ENCODE measurements around the gene MRM2. TPM values are rescaled to one million over a fixed set of nuclear protein-coding genes. Genes with fewer than 3 reads are reported as not detected.
A peak's percentile ranks its signal among the peaks of the same experiment; 100 is the strongest.

The MRM2 gene
- total RNA-seq, 2 donors from 2014 or later = 13.2 to 13.7 TPM

- Histone ChIP-seq H3K27me3 (no peaks in the 10 kb centered on the region), H3K9me3 (no peaks in the 10 kb centered on the region), H3K27ac (no peak overlapping the region), H3K4me1 (peaks cover 0 to 13% of the 10 kb centered on the region in 2 donors), H3K4me3 (no peak overlapping the region), H3K36me3 (no peaks in the 10 kb centered on the region)
- no peak for DNase-seq (ENCODE audit: low spot score)
- TF ChIP-seq, protein P1, sequence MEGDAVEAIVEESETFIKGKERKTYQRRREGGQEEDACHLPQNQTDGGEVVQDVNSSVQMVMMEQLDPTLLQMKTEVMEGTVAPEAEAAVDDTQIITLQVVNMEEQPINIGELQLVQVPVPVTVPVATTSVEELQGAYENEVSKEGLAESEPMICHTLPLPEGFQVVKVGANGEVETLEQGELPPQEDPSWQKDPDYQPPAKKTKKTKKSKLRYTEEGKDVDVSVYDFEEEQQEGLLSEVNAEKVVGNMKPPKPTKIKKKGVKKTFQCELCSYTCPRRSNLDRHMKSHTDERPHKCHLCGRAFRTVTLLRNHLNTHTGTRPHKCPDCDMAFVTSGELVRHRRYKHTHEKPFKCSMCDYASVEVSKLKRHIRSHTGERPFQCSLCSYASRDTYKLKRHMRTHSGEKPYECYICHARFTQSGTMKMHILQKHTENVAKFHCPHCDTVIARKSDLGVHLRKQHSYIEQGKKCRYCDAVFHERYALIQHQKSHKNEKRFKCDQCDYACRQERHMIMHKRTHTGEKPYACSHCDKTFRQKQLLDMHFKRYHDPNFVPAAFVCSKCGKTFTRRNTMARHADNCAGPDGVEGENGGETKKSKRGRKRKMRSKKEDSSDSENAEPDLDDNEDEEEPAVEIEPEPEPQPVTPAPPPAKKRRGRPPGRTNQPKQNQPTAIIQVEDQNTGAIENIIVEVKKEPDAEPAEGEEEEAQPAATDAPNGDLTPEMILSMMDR (IDR thresholded peaks at IDR 0.05) = peak; percentile 39 to 68
These were observed 5.4 kb upstream of the MRM2 start for GRCh38 chr7:2247141-2247995.

DNA sequence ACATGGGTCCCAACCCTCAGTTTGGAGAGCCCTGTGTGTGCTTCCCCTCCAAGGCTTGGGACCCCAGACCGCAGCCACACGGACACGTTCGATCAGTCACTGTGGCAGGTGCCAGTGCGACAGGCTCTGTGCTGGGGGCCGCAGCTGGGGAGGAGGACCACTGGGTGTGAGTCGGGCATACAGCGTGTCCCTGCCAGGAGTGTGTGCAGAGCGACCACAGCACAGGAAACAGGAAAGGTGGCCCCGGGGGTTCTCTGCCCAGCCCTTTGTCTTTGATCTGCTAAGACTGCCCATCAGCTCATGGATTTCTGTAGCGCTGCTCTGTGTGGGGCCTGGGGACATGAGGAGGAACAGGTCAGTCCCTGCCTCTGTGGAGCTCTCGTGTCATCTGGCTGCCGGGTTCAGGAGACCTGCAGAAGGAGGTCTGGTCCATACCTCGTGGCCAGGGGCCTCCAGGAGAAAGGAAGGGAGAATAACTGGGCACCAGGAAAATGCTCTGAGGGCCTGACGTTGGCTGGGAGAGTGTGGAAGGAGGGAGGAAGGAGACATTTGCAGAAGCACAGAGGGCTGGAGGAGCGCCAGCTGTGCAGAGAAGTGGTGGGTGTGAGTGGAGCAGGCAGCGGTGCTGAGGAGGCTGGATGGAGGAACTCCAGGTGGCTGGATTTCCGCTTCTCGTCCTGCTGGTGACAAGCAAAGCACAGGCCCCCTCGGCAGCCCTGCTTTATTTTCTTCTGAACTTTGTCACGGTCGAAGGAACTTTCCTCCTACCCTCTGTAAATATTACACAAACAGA, 4.1 kb upstream of the MRM2 start:
- H3K27me3 ChIP-seq = no peaks in the 10 kb centered on the region
- H3K36me3 ChIP-seq = no peaks in the 10 kb centered on the region
- no peak overlapping the region for H3K4me3 ChIP-seq
- no peak overlapping the region for H3K27ac ChIP-seq
- DNase-seq (ENCODE audit: low spot score) = no peak
- H3K9me3 ChIP-seq = no peaks in the 10 kb centered on the region
- H3K4me1 ChIP-seq = peaks cover 0 to 20% of the 10 kb centered on the region in 2 donors
- TF ChIP-seq, protein P1 (IDR thresholded peaks at IDR 0.05) = no peak

GRCh38 chr7:2244404-2244995, 2.5 kb upstream of the MRM2 start:
- Histone ChIP-seq H3K4me1 (peaks cover 0 to 26% of the 10 kb centered on the region in 2 donors), H3K27me3 (no peaks in the 10 kb centered on the region), H3K9me3 (no peaks in the 10 kb centered on the region), H3K27ac (no peak overlapping the region), H3K4me3 (no peak overlapping the region), H3K36me3 (peaks cover under 1% of the 10 kb centered on the region)
- TF ChIP-seq, protein P1 (IDR thresholded peaks at IDR 0.05) = no peak
- no peak for DNase-seq (ENCODE audit: low spot score)

- H3K27ac ChIP-seq = no peak overlapping the region
- H3K27me3 ChIP-seq = no peaks in the 10 kb centered on the region
- no peaks in the 10 kb centered on the region for H3K9me3 ChIP-seq
- H3K4me3 ChIP-seq = no peak overlapping the region
- H3K4me1 ChIP-seq = peaks cover 0 to 22% of the 10 kb centered on the region in 2 donors
- DNase-seq (ENCODE audit: low spot score) = no peak
- TF ChIP-seq, protein P1 (IDR thresholded peaks at IDR 0.05) = no peak
- H3K36me3 ChIP-seq = peaks cover 9% of the 10 kb centered on the region
These were observed 1.5 kb upstream of the MRM2 start for GRCh38 chr7:2243458-2243857.

DNA sequence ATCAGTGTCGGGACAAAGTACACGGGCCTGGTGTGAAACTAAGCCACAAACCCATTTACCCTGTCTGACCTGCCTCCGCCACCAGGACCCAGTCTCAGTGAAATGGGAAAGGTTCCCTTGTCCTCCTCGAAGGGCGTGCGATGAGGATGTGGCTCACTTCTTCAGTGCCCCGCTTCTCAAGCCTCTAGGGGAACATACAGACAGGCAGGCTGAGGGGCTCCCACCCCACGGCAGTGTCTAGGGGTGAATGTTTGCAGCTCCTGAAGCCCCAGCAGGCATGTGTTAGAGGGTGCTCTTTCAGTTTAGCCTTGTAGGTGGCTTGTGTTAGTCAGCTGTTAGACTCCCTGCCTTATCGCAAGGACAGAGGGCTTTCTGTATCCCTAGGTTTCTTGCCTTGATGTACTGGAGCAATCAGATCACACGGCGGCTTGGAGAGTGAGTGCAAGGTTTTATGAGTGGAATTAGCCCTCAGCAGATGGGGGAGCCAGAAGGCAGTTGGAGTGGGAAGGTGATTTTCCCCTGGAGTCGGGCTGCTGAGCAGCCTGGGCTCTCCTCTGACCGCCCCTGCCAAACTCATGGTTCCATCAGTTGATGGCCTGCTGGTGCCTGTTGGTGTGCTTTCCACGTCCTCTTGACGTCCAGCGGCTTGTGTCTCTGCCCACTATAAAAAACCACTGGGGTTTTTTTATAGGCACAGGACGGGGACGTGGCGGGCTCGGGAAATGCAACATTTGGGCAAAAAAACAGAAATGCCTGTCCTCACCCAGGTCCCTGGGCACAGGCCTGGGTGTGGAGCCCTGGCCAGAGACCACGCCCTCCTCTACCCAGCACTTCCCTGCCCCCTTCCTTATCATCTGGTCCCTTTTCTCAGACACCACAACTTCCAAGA, 780 bp upstream of the MRM2 start:
- peak overlapping the region in 1 of 2 donors; percentile 73 for H3K27ac ChIP-seq
- peak overlapping the region; percentile 91 to 100 for H3K4me3 ChIP-seq
- no peaks in the 10 kb centered on the region for H3K9me3 ChIP-seq
- TF ChIP-seq, protein P1 (IDR thresholded peaks at IDR 0.05) = no peak
- peaks cover 0 to 22% of the 10 kb centered on the region in 2 donors for H3K4me1 ChIP-seq
- no peak for DNase-seq (ENCODE audit: low spot score)
- H3K36me3 ChIP-seq = peaks cover 16% of the 10 kb centered on the region
- no peaks in the 10 kb centered on the region for H3K27me3 ChIP-seq
